Measurements from ENCODE around the gene TNFSF12.

TNFSF12 gene

DNA sequence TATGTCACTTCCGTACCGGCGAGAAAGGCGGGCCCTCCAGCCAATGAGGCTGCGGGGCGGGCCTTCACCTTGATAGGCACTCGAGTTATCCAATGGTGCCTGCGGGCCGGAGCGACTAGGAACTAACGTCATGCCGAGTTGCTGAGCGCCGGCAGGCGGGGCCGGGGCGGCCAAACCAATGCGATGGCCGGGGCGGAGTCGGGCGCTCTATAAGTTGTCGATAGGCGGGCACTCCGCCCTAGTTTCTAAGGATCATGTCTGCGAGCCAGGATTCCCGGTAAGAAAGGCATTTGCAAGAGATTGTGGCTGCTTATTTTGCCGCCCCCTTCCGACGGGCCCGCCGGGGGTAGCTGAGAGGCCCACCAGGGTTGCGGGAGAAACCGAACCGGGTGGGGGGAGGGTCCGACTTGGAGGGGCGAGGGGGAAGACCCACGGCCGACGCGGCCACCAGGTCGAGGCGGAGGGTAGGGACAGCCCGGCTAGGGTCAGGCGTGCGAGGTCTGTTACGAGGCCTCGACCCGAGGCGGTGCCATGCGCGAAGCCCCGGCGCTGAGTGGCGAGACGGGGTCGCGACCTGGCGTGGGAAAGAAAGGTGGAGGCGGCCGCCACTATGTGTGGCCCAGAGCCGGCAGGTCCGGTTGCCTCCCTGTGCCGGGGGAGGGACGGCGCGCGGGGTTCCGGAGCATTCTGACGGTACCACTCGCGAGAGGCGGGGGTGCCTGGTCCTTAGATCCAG is 23.9 kb downstream of the TNFSF12 start:
- DNase-seq = peak in 1 of 2 experiments; percentile 97

DNA sequence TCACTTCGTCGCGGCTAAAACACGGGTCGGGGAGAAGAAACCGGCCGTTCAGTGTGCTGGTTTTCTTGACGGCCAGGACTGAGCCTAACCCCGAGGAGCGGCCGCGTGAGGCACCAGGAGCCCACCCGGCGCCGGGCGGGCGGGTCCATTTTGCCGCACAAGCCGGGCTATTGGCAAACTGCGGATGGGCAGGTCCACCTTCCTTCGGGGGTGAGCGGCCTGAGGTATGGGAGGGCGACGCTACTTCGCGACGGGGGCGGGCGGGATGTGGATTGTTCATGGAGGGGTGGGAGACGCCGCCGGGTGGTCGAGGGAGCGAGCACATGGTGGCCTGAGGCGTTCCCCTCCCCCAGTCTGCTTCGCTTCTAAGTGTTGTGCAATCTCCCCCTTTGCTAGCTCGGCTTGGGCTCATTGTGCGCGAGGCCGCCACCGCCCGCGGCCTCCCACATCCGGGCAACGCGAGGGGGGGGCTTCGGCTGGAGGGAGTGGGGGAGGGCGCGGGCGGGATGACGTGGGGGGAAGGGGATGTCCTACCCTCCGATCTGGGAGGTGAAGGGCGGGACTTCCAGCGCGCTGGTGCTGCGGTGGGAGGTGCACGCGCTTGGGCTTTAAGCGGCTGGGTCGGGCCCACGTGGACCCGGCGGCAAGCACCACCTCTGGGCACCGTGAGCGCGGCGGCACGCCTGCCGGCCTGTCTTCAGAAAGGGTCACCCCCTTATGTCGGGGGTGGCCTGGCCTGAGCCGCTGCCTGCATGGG is 24.6 kb downstream of the TNFSF12 start:
- peak; percentile 44 to 84 for DNase-seq

DNA sequence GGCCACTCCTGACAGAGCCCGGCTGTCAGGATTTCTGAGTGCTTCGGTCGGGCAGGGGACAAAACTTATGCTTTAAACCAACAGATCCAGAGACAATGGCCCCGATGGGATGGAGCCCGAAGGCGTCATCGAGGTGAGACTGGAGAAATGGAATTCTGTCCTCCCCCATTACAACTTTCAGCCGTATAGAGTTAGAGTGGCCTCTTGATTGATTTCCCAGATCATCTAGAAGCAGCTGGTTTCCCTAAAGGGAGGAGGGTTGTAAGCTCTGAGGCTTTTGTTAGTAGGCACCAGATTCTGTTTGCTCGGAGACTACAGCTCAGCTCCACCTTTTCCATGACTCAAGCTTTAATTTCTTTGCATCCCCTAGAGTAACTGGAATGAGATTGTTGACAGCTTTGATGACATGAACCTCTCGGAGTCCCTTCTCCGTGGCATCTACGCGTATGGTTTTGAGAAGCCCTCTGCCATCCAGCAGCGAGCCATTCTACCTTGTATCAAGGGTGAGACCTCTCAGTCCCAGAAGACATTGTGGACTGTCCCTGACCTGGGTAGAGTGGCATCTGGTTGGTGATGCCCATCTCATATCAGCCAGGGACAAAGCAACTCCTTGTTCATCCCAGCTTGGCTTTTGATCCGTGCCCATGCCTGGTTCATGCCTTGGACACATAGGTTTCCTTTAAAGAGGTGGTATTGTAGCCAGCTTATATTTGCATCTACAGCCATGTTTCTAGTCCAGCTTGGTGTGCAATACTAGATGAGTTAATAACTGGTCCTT is 25.5 kb downstream of the TNFSF12 start:
- DNase-seq = no peak

DNA sequence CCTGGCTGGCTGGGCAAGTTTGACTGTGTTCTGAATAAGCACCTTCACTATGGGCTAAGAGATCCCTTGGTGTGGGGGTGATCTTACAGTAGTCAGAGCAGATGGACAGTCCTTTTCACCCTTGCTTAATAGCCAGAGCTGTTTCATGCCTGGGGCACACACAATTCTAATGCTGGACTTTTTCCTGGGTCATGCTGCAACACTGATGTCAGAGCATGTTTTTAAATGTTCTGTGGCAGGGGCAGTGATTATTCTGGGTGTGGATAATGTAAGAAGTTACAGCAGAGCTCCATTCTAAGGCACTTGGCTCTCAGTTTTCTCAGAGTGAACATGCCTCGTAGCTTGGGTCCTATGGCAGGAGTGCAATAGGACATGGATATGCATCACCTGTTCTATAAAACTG is 26.6 kb downstream of the TNFSF12 start:
- no peak for DNase-seq

DNA sequence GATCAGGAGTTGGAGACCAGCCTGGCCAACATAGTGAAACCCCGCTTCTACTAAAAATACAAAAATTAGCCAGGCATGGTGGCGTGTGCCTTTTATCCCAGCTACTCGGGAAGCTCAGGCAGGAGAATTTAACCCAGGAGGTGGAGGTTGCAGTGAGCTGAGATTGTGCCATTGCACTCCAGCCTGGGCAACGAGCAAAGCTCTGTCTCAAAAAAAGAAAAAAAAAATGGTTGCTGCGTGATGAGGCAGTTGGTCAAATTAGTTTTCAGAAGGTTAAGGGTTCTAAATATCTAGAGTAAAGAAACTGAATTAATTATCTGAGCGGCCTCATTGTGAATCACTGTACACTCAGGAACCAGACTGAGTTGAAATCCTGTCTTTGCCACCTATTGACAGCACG is 27.1 kb downstream of the TNFSF12 start:
- no peak for DNase-seq

DNA sequence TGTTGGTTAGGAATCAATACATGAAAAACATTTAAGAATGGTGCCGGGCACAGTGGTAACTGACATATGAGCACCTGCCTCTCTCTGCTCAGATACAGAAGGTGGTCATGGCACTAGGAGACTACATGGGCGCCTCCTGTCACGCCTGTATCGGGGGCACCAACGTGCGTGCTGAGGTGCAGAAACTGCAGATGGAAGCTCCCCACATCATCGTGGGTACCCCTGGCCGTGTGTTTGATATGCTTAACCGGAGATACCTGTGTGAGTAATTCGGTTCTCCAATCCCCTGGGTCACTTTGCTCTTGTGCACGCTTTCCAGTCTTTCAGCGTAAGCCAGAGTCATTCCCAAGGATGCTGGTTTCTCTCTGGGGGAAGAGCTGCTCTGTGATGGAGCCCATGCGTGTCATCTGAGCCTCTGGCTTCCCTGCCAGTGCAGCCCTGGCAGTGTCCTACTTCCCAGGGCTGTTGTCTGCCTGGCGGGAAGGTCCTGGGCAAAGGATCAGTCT is 27.6 kb downstream of the TNFSF12 start:
- DNase-seq = no peak

DNA sequence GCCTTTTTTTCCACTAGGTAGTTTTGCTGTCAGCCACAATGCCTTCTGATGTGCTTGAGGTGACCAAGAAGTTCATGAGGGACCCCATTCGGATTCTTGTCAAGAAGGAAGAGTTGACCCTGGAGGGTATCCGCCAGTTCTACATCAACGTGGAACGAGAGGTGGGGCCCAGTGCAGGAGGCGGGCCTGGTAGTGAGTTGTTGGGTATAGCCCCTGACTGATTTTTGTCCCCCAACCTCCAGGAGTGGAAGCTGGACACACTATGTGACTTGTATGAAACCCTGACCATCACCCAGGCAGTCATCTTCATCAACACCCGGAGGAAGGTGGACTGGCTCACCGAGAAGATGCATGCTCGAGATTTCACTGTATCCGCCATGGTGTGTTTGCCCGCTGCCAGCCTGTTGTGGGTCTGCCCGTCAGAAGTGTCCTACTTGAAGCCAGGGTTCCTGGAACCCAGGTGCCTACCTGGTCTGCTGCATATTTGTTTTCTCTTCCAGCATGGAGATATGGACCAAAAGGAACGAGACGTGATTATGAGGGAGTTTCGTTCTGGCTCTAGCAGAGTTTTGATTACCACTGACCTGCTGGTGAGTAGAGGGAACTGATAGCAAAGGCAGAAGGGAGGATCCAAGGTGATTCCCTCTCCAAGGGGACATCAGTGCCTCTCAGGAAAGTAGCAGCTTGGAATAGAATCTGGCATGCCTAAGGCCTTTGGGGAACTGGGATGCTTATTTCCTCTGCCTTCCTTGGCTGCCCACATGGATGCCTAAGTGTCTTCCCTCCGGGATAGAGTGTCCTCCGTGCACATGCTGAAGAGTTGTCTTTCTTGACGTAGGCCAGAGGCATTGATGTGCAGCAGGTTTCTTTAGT is 28.7 kb downstream of the TNFSF12 start:
- no peak for DNase-seq

DNA sequence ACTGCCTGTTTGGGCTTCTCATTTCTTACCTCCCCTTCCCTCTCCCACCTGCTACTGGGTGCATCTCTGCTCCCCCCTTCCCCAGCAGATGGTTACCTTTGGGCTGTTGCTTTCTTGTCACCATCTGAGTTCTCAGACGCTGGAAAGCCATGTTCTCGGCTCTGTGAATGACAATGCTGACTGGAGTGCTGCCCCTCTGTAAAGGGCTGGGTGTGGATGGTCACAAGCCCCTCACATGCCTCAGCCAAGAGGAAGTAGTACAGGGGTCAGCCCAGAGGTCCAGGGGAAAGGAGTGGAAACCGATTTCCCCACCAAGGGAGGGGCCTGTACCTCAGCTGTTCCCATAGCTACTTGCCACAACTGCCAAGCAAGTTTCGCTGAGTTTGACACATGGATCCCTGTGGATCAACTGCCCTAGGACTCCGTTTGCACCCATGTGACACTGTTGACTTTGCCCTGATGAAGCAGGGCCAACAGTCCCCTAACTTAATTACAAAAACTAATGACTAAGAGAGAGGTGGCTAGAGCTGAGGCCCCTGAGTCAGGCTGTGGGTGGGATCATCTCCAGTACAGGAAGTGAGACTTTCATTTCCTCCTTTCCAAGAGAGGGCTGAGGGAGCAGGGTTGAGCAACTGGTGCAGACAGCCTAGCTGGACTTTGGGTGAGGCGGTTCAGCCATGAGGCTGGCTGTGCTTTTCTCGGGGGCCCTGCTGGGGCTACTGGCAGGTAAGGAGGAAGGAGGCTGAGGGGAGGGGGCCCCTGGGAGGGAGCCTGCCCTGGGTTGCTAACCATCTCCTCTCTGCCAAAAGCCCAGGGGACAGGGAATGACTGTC is 30.4 kb downstream of the TNFSF12 start, which contains the start of gene CD68:
CD68 (plus strand) TSS at position 638 of the 833 bp plus-strand sequence; CDS start at position 678, 40 bp downstream.
- peak in 1 of 2 experiments; percentile 22 for DNase-seq

DNA sequence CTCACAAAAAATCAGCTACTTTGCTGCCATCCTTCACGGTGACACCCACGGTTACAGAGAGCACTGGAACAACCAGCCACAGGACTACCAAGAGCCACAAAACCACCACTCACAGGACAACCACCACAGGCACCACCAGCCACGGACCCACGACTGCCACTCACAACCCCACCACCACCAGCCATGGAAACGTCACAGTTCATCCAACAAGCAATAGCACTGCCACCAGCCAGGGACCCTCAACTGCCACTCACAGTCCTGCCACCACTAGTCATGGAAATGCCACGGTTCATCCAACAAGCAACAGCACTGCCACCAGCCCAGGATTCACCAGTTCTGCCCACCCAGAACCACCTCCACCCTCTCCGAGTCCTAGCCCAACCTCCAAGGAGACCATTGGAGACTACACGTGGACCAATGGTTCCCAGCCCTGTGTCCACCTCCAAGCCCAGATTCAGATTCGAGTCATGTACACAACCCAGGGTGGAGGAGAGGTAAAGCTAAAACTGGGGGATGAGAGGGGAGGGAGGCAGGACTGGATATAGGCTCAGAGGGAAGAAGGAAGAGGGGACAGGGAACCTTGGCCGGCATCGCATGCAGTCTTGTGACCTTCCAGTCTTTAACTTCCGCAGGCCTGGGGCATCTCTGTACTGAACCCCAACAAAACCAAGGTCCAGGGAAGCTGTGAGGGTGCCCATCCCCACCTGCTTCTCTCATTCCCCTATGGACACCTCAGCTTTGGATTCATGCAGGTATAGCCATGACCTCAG is 31.2 kb downstream of the TNFSF12 start:
- no peak for DNase-seq

DNA sequence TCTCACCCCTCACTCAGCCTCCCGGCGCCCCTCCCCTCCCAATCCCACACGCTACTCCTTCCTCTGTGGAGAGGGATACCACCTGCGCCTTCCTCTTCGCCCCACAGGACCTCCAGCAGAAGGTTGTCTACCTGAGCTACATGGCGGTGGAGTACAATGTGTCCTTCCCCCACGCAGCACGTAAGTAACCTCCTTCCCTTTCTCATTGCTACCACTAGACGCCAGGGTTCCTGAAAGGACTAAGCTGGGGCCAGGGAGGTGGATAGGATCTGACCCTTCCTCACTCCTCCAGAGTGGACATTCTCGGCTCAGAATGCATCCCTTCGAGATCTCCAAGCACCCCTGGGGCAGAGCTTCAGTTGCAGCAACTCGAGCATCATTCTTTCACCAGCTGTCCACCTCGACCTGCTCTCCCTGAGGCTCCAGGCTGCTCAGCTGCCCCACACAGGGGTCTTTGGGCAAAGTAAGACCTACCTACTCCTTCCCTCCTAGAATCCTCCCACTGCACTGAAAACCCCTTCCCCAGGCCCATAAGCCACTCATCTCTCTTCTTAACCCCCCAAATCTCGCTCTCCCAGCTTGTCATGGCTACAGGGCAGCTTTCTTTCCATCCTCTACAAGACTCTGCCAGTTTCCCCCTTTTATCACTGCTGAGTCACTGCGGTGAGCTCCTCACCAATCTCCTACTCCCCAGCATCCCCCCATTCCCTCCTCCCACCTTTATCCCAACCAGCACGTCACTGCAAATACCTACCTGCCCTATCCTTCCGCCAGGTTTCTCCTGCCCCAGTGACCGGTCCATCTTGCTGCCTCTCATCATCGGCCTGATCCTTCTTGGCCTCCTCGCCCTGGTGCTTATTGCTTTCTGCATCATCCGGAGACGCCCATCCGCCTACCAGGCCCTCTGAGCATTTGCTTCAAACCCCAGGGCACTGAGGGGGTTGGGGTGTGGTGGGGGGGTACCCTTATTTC is 32.0 kb downstream of the TNFSF12 start:
- no peak for DNase-seq

DNA sequence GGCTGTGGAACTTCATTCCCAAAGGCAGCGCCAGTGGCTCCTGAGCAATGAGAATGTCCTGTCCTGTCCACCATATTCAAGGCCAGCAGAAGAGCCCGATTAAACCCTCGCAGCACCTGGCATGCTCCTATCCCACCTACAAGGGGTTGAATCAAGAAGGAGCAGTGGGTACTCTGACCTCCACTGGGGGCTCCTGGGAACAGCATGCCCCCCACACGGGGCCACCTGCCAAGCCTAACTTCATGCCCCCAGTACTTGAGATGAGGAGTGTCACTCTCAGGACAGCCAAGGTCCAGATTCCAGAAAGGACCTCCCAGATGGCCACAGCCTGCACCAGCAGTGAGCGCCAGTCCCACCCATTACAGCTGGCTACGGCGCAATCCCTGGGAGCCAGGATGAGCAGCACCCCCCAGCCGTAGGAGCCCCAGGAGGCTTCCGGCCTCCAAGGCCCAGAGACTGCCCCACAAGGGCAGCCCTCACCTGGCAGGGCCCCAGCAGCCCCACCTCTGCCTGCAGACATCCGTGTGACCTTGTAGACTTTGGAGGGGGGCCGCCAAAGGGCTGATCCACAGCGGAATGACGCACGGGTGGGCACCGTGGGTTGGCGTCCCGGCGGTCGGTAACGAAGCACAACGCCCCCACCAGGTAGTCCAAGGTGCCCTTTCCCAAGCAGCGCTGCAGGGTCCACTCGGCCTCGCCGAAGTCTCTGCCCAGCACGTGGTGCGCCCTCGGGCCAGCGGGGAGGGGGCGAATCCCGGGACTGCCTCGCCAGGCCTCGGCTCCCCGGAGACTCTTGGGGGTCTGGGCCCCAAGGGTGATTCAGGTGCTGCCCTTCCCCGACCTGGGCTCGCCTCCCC is 33.8 kb downstream of the TNFSF12 start:
- DNase-seq = no peak

DNA sequence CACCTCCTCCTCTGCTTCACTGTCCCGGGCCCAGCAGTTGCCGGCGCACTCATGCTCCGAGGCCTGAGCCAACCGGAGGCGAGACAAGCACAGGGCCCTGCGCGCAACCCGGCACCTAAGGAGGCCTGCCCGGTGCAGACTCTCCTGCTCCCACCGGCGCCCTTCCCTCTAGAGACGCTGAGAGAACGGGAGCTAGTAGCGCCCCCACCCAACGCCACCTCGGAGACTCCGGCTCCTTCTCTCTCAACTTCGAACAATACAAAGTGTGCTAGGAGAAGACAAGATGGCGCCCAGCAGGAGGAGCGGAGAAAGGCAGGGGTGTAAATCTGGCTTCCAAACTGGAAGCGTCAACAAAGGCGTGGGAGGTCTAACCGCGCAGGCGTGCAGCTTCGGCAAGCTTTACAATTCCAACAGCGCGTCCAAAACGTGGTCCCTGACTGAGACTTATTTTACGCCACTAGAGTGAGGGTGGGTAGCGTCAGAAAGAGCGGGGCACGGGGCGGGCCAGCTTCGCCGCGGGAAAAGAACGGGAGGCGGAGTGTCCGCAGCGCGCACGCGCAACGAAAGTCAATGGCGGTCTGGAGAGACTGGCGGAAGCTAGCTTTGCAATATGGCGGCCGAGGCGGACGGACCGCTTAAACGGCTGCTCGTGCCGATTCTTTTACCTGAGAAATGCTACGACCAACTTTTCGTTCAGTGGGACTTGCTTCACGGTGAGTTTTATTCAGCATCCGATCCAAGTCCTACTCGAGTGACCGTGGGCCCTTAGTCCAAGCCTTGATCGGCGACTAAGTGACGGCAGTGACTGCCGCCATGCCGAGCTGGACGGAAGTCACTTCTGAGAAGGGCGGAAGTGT is 34.6 kb downstream of the TNFSF12 start, which contains the start of gene MPDU1:
MPDU1 (plus strand) TSS at position 600 of the 857 bp plus-strand sequence; CDS start at position 611, 11 bp downstream.
- peak; percentile 82 to 93 for DNase-seq

DNA sequence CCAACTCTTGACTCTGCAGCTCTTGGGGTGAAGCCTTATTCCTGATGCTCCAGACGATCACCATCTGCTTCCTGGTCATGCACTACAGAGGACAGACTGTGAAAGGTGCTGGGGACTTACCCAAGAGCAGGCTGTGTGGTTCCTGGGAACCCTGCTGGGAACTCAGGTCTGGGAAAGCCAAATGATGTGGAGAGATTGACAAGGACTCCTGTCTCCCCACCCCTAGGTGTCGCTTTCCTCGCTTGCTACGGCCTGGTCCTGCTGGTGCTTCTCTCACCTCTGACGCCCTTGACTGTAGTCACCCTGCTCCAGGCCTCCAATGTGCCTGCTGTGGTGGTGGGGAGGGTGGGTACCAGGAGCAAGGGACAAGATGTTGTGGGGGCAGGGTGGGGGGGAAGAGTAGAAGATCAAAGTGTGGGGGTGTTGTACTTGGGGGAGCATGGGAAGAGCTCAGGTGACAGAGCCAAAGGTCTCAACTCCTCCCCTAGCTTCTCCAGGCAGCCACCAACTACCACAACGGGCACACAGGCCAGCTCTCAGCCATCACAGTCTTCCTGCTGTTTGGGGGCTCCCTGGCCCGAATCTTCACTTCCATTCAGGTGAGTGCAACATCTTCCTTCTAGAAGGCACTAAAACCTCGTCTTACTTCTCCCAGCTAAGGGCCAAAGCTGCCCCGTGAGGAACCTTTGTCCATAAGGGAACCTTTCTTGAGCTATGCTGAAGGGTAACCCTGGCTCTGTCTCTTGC is 38.0 kb downstream of the TNFSF12 start:
- peak; percentile 44 to 73 for DNase-seq

DNA sequence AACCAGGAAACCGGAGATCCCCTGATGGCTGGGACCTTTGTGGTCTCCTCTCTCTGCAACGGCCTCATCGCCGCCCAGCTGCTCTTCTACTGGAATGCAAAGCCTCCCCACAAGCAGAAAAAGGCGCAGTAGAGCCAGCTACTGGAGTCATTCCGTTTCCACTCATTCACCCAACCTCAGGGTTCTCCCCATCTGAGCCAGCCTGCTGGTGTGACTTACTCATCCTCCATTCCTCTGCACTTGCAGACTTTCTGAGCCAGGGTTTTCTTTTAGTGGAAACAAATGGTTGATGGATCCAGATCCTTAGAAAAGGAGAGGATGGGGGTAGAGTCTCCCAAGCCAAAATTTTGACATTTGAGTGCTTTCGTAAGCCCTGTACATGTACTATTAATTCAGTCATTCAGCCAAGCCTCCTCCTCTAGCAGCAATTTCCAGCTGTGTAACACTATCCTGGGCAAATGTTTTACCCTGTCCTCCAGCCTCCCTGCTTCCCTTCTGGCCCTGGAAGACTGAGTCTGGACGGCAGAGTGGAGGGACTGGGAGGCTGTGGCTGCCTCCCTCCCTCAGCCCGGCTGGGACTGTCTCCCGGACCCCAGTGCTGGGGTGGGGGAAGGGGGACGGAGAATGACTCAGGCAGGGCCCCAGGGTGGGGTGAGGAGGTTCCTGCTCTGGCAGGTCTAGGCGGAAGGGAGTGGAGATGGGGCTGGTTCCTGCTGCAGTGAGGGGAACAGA is 38.7 kb downstream of the TNFSF12 start:
- DNase-seq = no peak

DNA sequence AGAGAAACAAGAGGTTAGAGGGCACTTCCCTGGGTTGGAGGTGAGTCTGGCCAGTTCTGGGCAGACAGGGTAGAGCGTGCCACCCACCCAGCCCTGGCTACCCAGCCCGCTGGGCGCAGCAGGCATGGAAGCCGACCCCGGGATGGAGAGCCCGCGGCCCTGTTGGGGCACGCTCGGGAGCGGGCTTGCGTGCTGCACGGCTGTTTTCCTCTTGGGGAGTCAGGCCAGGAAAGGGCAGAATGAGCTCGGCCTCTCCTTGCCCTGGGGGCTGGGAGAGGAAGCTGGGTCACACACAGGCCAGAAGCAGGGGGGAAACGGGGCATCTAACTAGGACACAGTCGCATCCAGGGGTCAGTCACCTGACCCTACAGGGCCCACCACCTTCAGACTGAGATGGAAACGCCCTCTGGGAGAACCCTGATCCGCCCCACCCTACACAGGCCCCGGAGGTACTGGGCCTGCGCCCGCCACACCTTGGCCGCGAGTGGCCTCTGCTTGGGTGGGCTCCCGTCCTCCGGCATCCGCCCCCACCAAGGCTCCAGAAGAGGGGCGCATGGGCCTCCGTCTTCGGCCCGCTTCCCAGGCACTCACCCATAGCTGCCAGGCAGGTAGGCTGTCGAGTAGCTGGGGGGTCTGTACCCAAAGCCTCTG is 39.8 kb downstream of the TNFSF12 start:
- no peak for DNase-seq

Measured in NCI-H526 (cell line).